Fibroblast of gingiva (primary cell): ENCODE data around the gene SLC22A2.

Source experiments
- DNase-seq: peaks from one replicate; pipeline ENCODE4 v3.0.0-alpha.2; 2011; ENCODE audit warnings: low read depth

The SLC22A2 gene

DNA sequence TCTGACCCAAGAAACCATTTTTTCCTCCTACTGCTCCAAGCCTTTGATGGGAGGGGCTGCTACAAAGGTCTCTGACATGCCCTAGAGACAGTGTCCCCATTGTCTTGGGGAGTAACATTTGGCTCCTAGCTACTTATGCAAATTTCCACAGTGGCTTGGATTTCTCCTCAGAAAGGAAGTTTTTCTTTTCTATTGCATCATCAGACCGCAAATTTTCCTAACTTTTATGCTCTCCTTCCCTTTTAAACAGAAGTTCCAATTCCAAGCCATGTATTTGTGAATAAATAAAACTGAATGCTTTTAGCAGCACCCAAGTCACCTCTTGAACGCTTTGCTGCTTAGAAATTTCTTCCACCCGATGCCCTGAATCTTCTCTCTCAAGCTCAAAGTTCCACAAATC lies 51.0 kb downstream of the SLC22A2 start:
- DNase-seq, result no peak

GRCh38 chr6:160204710-160205109 lies 53.9 kb downstream of the SLC22A2 start:
- no peak for DNase-seq

GRCh38 chr6:160203953-160204352 lies 54.7 kb downstream of the SLC22A2 start:
- DNase-seq, result no peak

DNA sequence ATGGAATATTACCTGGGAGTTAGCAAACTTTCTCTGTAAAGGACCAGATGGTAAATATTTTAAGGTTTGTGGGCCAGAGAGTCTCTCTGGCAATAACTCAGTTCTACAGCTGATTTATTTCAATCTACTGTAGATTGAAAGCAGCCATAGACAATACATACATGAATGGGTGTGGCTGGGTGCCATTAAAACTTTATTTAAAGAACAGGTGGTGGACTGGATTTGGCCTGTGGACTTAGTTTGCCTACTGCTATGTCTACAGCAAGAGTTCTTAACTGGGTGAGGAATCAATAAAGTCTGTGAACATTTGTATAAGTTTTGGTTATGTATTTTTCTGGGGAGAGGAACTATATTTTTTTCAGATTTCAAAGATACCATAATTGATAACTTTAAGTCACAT lies 55.1 kb downstream of the SLC22A2 start:
- DNase-seq, result no peak

DNA sequence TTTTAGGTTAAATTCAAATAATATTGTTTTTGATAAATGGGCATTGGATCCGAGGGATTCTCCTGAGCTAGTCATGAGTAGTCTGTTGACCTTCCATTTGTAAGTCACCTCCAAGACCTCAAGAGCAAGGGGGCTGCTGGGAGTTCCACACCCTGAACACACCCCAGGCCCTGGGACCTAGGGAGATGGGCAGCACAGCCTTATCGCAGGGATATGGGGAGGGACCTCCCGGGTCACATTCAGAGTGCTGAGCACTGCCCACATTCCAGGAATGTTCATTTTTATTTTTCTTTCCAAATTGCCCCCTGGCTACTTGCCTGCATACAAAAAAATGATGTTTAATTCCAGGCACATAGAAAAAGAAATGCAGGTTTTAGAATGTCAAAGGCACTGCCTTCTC lies 55.5 kb downstream of the SLC22A2 start:
- no peak for DNase-seq

GRCh38 chr6:160202411-160202810 lies 56.2 kb downstream of the SLC22A2 start:
- peak; percentile 5 for DNase-seq

- no peak for DNase-seq
Observed at GRCh38 chr6:160201061-160201460, 57.6 kb downstream of the SLC22A2 start.

GRCh38 chr6:160198606-160199211 lies 59.9 kb downstream of the SLC22A2 start:
- no peak for DNase-seq

- no peak for DNase-seq
Observed at GRCh38 chr6:160197662-160198061, 61.0 kb downstream of the SLC22A2 start.

- DNase-seq, result no peak
Observed at GRCh38 chr6:160194808-160195207, 63.8 kb downstream of the SLC22A2 start.

GRCh38 chr6:160192840-160193239 lies 65.8 kb downstream of the SLC22A2 start:
- no peak for DNase-seq

- DNase-seq, result no peak
Observed at GRCh38 chr6:160190973-160191372, 67.6 kb downstream of the SLC22A2 start.

GRCh38 chr6:160190081-160190480 lies 68.5 kb downstream of the SLC22A2 start:
- DNase-seq, result no peak

- DNase-seq, result peak; percentile 30
Observed at GRCh38 chr6:160188773-160189172, 69.8 kb downstream of the SLC22A2 start.

GRCh38 chr6:160180706-160181105 lies 77.9 kb downstream of the SLC22A2 start:
- no peak for DNase-seq

GRCh38 chr6:160178271-160178670 lies 80.3 kb downstream of the SLC22A2 start:
- peak; percentile 79 for DNase-seq

GRCh38 chr6:160177220-160177619 lies 81.4 kb downstream of the SLC22A2 start:
- DNase-seq, result no peak

GRCh38 chr6:160174681-160175080 lies 83.9 kb downstream of the SLC22A2 start:
- DNase-seq, result no peak

- DNase-seq, result no peak
Observed at GRCh38 chr6:160173806-160174527, 84.7 kb downstream of the SLC22A2 start.

DNA sequence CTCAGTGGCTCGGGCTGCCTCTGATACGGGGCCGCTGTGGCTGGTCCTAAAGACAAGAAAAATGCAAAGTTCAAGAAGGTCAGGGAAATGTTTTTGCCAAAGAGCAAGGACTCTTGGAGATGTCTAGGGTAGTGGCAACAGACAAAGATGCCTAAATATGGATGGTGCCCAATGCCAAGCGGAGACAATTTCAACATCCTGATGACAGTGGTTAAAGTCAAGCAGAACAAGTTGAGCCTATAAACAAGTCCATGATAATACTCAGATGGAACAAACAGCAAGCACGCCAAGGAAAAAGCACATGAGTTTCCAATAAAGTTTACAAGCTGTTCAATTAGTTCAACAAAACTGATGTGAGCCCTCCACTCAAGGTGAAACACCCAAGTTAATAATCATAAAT lies 85.9 kb downstream of the SLC22A2 start:
- DNase-seq, result no peak

DNA sequence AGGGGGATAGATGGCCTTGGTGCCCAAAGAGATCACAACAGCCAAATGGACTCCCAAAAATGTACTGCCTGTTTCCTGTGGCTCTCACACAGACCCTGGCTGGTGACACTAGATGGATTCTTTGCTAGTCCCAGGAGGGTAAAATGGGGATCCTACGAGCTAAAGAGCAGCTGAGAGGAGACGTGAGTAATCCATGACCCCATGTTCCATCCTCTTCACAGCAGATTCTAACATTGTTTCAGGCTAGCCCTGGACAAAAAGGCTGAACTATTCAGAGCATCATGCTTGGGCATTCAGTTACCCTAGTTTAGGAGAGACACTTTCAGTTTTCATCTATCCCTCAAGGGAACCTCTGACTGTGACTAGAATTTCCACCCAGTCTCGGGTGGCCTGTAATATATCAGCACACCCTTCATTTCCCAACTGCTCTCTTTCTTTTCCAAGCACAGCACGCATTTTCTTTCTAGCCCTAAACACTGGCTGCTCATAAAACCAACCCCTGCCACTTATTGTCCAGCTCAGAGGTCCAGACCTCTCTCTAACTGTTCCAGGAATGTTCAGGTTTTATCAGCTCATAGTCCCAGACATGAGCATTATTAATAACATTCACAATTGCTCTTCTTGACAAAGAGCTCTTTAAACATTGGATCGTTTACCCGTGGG lies 88.5 kb downstream of the SLC22A2 start:
- no peak for DNase-seq

DNA sequence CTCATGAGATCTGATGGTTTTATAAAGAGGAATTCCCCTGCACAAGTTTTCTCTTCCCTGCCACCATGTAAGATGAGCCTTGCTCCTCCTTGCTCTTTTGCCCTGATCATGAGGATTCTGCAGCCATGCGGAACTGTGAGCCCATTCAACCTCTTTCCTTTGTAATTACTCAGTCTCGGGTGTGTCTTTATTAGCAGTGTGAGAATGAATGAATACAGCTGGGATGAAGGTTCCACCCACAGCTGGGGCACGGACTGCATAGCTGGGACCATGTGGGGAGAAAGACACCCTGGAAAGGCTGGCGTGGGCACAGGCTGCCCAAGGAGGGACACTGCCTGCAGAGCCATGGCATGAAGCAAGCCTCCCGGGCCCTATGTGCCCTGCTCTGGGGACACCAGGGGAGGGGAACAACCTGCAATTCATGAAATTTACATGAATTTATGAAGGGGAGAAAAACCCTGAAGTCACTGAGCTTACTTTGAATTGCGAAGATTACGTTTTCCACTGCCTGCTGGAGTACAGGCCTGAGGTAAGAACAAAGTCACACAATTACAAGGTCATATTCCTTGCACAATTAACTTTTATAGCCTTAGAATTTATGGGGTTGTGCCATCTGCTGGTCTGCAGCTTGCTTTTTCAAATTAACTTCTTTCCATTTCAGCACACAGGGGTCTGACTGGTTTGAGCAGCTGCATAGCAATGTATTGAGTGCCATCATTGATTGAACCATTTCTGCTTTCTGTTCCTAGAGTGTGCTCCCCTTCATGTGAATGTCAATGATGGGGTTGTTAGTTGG lies 90.8 kb downstream of the SLC22A2 start:
- no peak for DNase-seq
